Measurements from ENCODE around the gene PACS2.

Gene PACS2

DNA sequence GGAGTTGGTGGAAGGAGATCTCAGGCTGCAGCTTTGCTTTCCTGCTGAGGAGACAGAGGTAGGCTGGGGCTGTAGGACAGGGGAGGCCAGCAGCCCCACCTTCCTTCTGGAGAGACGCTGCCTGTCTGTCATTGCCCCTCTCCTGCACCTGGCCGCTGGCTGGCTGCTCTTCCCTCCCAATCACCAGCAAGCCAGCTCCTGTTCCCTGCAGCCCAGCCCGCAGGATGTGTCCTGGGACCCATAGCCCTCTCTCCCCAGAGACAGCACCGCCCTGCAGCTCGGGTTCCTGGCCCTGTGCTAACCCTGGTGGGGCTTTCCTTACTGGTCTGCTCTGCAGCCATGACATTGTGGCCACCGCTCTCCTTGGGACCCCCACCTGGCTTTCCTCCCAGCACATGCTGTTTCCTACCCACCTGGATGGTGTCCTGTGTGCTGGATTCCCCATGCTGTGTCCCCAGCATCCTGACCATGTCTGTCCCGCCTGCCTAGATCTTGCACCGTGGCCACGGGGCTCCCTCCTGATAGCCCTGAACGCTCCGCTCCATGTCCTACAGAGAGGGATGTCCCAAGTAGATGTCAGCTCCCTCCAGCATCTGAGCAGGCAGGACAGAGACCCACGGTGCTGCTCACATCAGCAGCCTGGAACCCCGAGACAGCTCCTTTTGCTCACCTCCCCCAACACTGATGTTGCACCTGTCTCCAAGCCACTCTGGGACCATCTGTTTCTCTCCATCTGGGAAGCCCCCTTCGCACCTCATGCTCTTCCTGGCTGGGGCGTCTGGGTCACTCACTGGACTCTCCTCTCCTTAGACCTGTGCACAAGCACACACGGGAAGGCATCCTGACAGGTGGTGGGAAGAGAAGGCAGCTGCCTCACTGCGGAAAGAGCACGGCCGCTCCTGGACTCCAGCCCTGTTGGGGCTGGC lies 104.0 kb downstream of the PACS2 start:
- in situ Hi-C loops (cut with HindIII; ENCODE audit: low sequenced_read_pairs) = no loop called here

GRCh38 chr14:105419195-105420091 lies 104.9 kb downstream of the PACS2 start, which contains the start of gene MTA1:
Gene MTA1 (plus strand): TSS chr14:105419827. CDS start chr14:105420036, 209 bp downstream.
- in situ Hi-C loops (cut with HindIII; ENCODE audit: low sequenced_read_pairs) = no loop called here

DNA sequence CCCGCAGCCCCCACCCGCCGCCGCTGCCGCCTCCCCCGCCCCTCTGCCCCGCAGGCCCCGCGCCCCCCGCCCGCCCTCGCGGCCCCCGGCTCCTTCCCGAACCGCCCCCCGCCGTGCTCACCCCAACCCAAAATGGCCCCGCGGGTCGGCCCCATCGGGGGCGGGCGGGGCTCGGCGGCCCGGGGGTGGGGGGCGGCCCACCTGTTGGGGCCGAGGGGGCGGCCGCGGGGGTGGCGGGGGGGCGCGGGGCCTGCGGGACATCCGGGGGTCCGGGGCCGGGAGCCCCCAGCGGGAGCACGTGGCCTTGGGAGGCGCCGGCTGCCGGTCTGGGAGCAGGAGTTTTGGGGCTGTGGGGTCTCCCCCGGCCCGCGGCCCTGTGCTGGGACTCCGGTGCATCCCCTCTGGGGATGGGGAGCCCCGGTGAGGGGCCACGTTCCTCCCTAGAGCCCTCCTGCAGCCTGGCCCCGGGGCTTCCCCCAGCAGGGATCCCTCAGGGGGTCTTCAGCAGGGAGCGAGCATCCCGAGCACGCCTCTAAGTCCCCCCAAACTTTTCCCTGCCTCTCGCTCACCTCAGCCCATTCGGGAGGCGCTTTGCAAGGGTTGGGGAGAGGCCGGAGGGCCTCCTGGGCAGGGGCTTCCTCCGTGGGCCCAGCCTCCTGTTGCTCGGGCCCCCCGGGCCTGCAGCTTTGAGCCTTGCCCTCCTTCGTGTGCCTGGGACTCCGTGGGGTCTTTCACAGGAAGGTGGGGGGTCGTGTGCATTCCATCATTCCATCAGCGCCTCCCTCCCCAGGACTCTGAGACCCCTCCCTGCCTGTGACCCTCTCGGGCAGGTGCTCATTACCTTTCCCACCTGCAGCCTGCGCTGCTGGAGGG lies 105.8 kb downstream of the PACS2 start:
- in situ Hi-C loops (cut with HindIII; ENCODE audit: low sequenced_read_pairs) = no loop called here

- in situ Hi-C loops (cut with HindIII; ENCODE audit: low sequenced_read_pairs) = no loop called here
Measured at GRCh38 chr14:105420974-105421674, 106.6 kb downstream of the PACS2 start.

DNA sequence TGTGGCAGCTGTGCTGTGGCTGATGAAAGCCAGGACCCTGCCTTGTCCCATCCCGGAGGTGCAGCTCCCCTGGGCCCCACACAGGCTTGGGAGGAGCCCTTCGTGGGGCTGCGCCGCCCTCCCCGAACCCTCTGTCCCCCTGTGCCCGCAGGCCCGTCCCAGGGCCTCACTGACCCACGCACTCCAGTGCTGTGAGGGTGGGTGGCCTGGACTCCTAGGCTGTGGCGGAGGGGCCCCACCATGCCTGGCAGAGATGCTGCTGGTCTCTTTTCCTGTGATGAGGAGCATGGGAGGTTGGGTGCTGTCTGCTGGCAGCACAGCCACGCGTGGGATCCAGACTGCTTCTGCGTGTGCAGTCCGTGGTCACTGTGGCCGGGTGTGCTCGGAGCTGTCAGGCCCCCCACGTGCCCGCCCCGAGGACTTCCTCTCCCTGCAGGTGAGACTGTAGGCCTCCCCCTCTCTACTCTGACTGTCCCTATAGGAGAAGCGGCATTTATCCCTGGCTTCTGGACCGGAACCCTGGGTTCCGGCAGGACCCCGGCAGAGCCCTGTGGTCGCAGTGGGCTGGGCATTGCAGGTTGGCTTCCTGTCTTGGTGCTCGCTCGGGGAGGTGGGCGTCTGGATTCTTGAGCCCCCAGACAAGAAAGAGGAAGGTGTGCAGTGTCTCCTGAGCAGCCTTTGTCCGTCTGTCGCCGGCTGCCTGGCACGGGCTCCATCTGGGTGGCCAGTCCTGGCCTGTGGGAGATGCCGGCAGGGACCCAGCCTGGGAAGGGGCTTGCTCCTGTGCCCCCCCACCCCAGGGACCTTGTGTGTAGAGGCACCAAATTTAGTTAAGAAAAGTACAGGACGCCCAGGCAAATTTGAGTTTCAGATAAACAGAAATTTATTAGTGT lies 107.4 kb downstream of the PACS2 start:
- in situ Hi-C loops (cut with HindIII; ENCODE audit: low sequenced_read_pairs) = no loop called here

DNA sequence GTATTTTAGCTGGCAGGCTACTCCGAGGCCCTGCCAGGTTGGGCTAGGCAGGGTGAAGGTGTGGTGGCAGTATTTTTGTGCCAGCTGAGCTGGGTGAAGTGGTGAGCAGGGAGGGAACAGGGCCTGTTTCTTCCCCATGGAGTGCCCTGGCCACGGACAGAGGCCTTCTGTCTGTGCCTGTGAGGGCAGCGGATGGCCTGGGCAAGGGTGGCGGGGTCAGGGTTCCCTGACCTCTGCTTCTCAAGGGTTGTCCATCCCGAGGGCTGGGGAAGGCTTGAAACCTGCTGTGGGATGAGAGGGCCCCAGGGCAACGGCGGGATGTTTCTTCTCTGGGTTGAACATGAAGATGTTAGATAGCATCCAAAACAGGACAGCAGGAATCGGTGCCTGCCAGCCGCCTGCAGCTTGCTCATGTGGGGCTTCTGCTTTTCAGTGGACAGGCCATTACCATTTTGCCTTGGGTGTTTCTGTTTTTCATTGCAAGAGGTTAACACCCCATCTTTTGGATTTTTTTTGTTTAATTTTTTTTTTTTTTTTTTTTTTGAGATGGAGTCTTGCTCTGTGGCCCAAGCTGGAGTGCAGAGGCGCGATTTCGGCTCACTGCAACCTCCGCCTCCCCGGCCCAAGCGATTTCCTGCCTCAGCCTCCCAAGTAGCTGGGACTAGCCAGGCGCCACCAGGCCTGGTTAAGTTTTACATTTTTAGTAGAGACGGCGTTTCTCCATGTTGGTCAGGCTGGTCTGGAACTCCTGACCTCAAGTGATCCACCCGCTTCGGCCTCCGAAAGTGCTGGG lies 108.3 kb downstream of the PACS2 start:
- in situ Hi-C loops (cut with HindIII; ENCODE audit: low sequenced_read_pairs) = no loop called here

DNA sequence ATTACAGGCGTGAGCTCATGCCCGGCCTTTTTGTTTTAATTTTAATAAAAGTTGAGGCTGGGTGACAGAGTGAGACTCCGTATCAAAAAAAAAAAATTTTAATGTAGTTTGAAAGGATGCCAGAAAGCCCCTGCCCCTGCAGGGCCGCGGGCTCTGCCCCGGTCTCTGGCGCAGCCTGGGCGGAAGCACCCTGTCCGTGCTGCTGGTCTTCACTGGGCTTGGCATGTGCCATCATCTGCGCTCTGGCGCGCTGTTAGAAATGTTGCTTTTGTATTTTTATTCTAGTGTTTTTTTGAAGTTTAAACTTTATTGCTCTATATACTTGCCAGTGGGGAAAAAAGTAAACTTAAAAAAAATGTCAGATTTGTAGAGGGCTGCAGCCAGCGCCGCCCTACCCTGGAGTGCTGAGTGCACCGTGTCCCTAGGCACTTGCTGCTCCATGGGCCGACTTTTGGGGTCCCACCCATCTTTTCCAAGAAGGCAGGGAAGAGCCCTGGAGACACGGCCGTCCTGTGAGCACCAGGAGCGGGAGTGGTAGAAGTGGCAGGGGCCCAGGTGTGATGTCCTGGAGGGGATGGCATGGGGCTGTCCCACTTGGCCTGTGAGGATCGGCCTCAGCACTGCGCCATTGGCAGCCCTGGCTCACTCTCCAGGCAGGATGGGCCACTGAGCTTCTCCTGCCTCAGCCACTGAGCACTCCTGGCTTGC lies 109.1 kb downstream of the PACS2 start:
- in situ Hi-C loops (cut with HindIII; ENCODE audit: low sequenced_read_pairs) = no loop called here

DNA sequence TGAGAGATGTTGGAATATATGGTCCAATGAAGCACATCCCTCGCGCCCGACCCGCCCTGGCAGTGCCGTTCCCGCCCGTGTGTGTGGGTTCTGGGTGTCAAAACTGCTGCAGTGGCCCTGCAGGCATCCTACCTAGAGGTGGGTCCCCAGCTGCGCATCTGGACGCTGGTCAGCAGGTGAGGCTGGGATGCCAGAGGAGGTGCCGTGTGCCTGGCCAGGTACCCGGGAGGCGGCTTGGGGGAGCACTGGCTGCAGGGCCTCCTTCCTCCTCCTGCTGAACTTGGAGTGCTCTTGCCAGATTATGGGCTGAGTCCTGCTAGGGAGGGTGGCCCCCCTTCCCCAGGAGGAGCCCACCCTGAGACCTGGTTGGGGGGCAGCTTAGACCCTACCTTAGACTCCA lies 110.3 kb downstream of the PACS2 start:
- in situ Hi-C loops (cut with HindIII; ENCODE audit: low sequenced_read_pairs) = no loop called here

GRCh38 chr14:105425823-105426247 lies 111.3 kb downstream of the PACS2 start:
- in situ Hi-C loops (cut with HindIII; ENCODE audit: low sequenced_read_pairs) = no loop called here

GRCh38 chr14:105426416-105427130 lies 112.0 kb downstream of the PACS2 start:
- in situ Hi-C loops (cut with HindIII; ENCODE audit: low sequenced_read_pairs) = no loop called here

DNA sequence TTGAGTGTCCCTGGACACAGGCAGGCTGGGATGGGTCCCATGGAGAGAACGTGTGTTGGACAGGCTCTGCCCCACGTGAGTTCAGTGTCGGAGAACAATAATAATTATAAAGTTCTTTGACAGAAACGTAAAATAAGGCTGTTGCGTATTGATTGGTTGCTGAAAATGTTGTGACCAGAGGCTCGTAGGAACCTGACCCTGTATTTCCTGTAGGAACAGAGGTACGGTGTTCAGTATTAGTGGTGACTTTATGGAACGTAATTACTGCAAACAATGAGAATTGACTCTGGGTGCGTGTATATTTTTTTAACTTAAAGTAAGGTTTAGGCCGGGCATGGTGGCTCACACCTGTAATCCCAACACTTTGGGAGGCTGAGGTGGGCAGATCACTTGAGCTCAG lies 112.9 kb downstream of the PACS2 start:
- in situ Hi-C loops (cut with HindIII; ENCODE audit: low sequenced_read_pairs) = no loop called here

DNA sequence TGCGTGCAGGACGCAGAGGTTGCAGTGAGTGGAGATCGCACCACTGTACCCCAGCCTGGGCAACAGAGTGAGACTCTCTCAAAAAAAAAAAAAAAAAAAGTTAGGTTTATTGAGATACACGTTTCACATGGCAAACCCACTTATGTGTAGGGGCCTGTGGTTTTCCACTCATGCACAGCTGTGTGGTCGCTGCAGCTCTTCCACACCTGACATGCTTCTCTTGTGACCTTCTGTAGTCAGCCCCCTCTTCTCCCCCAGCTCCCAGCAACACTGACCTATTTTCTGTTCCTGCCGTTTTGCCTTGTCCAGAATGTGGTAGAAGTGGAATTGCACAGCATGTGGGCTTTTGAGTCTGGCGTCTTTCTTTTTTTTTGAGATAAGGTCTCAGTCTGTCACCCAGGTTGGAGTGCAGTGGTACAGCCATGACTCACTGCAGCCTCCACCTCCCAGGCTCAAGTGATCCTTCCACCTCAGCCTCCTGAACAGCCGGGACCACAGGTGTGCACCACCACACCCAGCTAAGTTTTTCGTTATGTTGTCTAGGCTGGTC lies 113.5 kb downstream of the PACS2 start:
- in situ Hi-C loops (cut with HindIII; ENCODE audit: low sequenced_read_pairs) = no loop called here

GRCh38 chr14:105430042-105430441 lies 115.5 kb downstream of the PACS2 start:
- in situ Hi-C loops (cut with HindIII; ENCODE audit: low sequenced_read_pairs) = no loop called here

DNA sequence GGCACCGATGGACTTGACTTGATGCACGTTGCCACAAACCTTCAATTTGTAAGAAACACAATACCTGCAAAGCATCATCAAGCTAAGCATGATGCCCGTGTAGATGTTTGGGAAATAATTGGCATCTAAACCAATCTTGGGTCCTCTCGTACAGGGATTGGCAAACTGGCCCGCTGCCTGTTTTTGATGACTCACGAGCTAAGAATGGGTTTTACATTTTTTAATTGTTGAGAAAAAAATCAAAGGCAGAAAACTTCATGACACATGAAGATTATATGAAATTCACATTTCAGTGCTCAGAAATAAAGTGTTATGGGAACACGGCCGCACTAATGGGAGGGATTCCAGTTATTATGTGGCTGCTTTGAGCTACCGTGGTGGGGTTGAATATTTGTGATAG lies 116.0 kb downstream of the PACS2 start:
- in situ Hi-C loops (cut with HindIII; ENCODE audit: low sequenced_read_pairs) = no loop called here

GRCh38 chr14:105431256-105431655 lies 116.7 kb downstream of the PACS2 start:
- in situ Hi-C loops (cut with HindIII; ENCODE audit: low sequenced_read_pairs) = no loop called here

GRCh38 chr14:105432657-105433056 lies 118.1 kb downstream of the PACS2 start:
- in situ Hi-C loops (cut with HindIII; ENCODE audit: low sequenced_read_pairs) = no loop called here

DNA sequence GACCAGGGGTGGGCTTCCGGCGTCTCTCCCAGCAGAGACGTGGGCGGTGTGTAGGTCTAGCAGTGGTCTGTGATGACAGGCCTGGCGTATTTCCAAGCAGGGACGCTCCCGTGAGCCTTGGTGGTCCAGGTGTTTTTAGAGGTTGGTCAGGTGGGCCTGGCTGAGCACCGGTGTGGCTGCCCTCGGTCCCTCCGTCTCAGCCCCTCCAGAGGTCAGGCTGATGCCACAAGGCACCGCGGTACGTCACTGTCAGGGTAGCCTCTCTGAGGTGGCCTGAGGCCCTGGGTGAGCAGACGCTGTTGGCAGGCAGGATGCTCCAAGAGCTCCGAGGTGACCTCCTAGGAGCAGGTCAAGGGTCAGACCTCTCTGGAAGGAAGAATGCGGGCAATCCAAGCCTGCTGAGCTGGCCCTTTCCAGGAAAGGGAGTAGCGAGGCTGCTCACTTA lies 118.6 kb downstream of the PACS2 start:
- in situ Hi-C loops (cut with HindIII; ENCODE audit: low sequenced_read_pairs) = no loop called here
